CD4-positive, alpha-beta memory T cell (primary cell): ENCODE data around the gene ZNRF2. TPM values are rescaled to one million over a fixed set of nuclear protein-coding genes. Genes with fewer than 3 reads are reported as not detected.
A peak's percentile ranks its signal among the peaks of the same experiment; 100 is the strongest.

Source experiments
- CTCF ChIA-PET: fragments of 350-600 bp; sonication (Branson Sonifier 250); formaldehyde crosslinking; loops from one replicate; lab custom pipeline; 2021; ENCODE audit warnings: inconsistent platforms; ENCODE audit not compliant: partially characterized antibody; lab: Charles Lee
- POLR2A ChIA-PET: fragments of 350-600 bp; sonication (Branson Sonifier 250); formaldehyde crosslinking; loops from one replicate; lab custom pipeline; 2021; ENCODE audit not compliant: partially characterized antibody; lab: Charles Lee
- DNase-seq, 5 donors: peaks; one replicate each; pipeline versions ENCODE4 v3.0.0 to v3.0.0-alpha.2; 2020 to 2022; ENCODE audit warnings: mixed read lengths in 1 of 5
- H3K27ac ChIP-seq: one replicate; pipeline ENCODE4 v1.7.0; 2013; ENCODE audit warnings: low read depth, low read length
- H3K27me3 ChIP-seq: 2 replicates; pipeline ENCODE4 v1.7.0; 2013; ENCODE audit warnings: mild to moderate bottlenecking, low read length, moderate library complexity; ENCODE audit not compliant: insufficient read depth
- H3K36me3 ChIP-seq: 2 replicates; pipeline ENCODE4 v1.7.0; 2013; ENCODE audit warnings: mild to moderate bottlenecking, low read length, moderate library complexity; ENCODE audit not compliant: insufficient read depth
- H3K4me1 ChIP-seq: 2 replicates; pipeline ENCODE4 v1.7.0; 2013; ENCODE audit warnings: mild to moderate bottlenecking, low read length, moderate library complexity; ENCODE audit not compliant: insufficient read depth
- H3K4me3 ChIP-seq, 2 donors: one replicate each; pipeline ENCODE4 v1.7.0; 2013; ENCODE audit warnings: low read length in 2 of 2, mild to moderate bottlenecking in 1 of 2
- H3K9me3 ChIP-seq, 2 donors: one replicate each; pipeline ENCODE4 v1.7.0; 2013; ENCODE audit warnings: low read length in 2 of 2, control low read depth in 1 of 2; ENCODE audit not compliant: control insufficient read depth in 1 of 2
- H3K27ac Mint-ChIP-seq, 7 donors: one replicate each; pipeline ENCODE4 v1.8.0; 2020 to 2021; ENCODE audit warnings: mixed read lengths in 7 of 7, mild to moderate bottlenecking in 6 of 7, inconsistent platforms in 3 of 7, moderate library complexity in 3 of 7
- H3K27me3 Mint-ChIP-seq, 2 donors: one replicate each; pipeline ENCODE4 v1.8.0; 2020 to 2021; ENCODE audit warnings: mixed read lengths in 2 of 2
- H3K36me3 Mint-ChIP-seq, 2 donors: one replicate each; pipeline ENCODE4 v1.8.0; 2020 to 2021; ENCODE audit warnings: mixed read lengths in 2 of 2, inconsistent platforms in 1 of 2, mild to moderate bottlenecking in 1 of 2
- H3K4me1 Mint-ChIP-seq, 4 donors: one replicate each; pipeline ENCODE4 v1.8.0; 2020 to 2021; ENCODE audit warnings: mixed read lengths in 4 of 4, mild to moderate bottlenecking in 1 of 4
- H3K4me3 Mint-ChIP-seq, 8 donors: one replicate each; pipeline ENCODE4 v1.8.0; 2020 to 2021; ENCODE audit warnings: mixed read lengths in 8 of 8, mild to moderate bottlenecking in 7 of 8, moderate library complexity in 6 of 8, inconsistent platforms in 3 of 8
- H3K9me3 Mint-ChIP-seq, 8 donors: one replicate each; pipeline ENCODE4 v1.8.0; 2020 to 2021; ENCODE audit warnings: mixed read lengths in 8 of 8, mild to moderate bottlenecking in 5 of 8, inconsistent platforms in 3 of 8, moderate library complexity in 1 of 8
- intact Hi-C: fragments of 100-400 bp; cut with micrococcal nuclease; formaldehyde crosslinking; loops from one replicate; pipeline ENCODE4 v1.15.1; 2023
- polyA plus RNA-seq, 2 donors: library from polyadenylated mRNA; unstranded; fragments of 300-500 nt; fragmentation: Illumina TruSeq; gene quantifications; one replicate each; pipeline ENCODE4 v1.2.3, GENCODE V29; 2021
- total RNA-seq, 2 experiments: library from RNA; stranded (reverse); gene quantifications; one replicate each; pipeline ENCODE4 v1.2.3, GENCODE V29; 2021

Gene ZNRF2
- total and polyA plus RNA-seq, 4 experiments from 2014 or later, result 0.59 to 39.4 (median 20.4) TPM

GRCh38 chr7:30252885-30253795 is 31.3 kb upstream of the ZNRF2 start:
- no peaks in the 10 kb centered on the region for H3K27me3 Mint-ChIP-seq

GRCh38 chr7:30253796-30254165 is 30.6 kb upstream of the ZNRF2 start:
- CTCF ChIA-PET, result no interaction called here

More at GRCh38 chr7:30252885-30253795, 31.3 kb upstream of the ZNRF2 start:
- DNase-seq, result no peak
- Histone ChIP-seq H3K27ac (no peak overlapping the region), H3K36me3 (no peaks in the 10 kb centered on the region), H3K4me3 (no peak overlapping the region), H3K4me1 (peaks cover 26% of the 10 kb centered on the region), H3K27me3 (no peaks in the 10 kb centered on the region), H3K9me3 (no peaks in the 10 kb centered on the region)
- Mint-ChIP-seq H3K27ac (peak overlapping the region in 3 of 7 donors; percentile 21 to 76 (median 23)), H3K9me3 (peaks cover 0 to 2% (median 0%) of the 10 kb centered on the region in 8 donors), H3K4me1 (peaks cover 17 to 23% (median 19%) of the 10 kb centered on the region in 4 donors), H3K36me3 (no peaks in the 10 kb centered on the region), H3K4me3 (no peak overlapping the region)
- intact Hi-C loops, result no loop called here
- ChIA-PET POLR2A (no interaction called here), CTCF (no interaction called here)

GRCh38 chr7:30254248-30254647 is 30.1 kb upstream of the ZNRF2 start:
- peaks cover 24% of the 10 kb centered on the region for H3K4me1 ChIP-seq
- Mint-ChIP-seq H3K27ac (peak overlapping the region in 1 of 7 donors; percentile 12), H3K36me3 (peaks cover 4 to 5% of the 10 kb centered on the region in 2 donors), H3K27me3 (no peaks in the 10 kb centered on the region), H3K4me1 (peaks cover 15 to 20% (median 16%) of the 10 kb centered on the region in 4 donors), H3K9me3 (peaks cover 0 to 2% (median 0%) of the 10 kb centered on the region in 8 donors), H3K4me3 (no peak overlapping the region)
- H3K4me3 ChIP-seq, result no peak overlapping the region
- H3K27ac ChIP-seq, result no peak overlapping the region
- no peaks in the 10 kb centered on the region for H3K36me3 ChIP-seq
- intact Hi-C loops, result no loop called here
- POLR2A ChIA-PET, result no interaction called here
- no peaks in the 10 kb centered on the region for H3K9me3 ChIP-seq
- no peaks in the 10 kb centered on the region for H3K27me3 ChIP-seq
- no peak for DNase-seq
- CTCF ChIA-PET, result no interaction called here

More at GRCh38 chr7:30253796-30254165, 30.6 kb upstream of the ZNRF2 start:
- peaks cover 0 to 2% (median 0%) of the 10 kb centered on the region in 8 donors for H3K9me3 Mint-ChIP-seq
- no peak for DNase-seq
- no peaks in the 10 kb centered on the region for H3K36me3 ChIP-seq
- no peaks in the 10 kb centered on the region for H3K27me3 ChIP-seq
- POLR2A ChIA-PET, result no interaction called here
- H3K4me1 ChIP-seq, result peaks cover 26% of the 10 kb centered on the region
- intact Hi-C loops, result no loop called here
- H3K4me1 Mint-ChIP-seq, result peaks cover 17 to 23% (median 19%) of the 10 kb centered on the region in 4 donors
- no peak overlapping the region for H3K27ac ChIP-seq
- no peak overlapping the region for H3K4me3 Mint-ChIP-seq
- H3K9me3 ChIP-seq, result no peaks in the 10 kb centered on the region
- no peaks in the 10 kb centered on the region for H3K27me3 Mint-ChIP-seq
- H3K36me3 Mint-ChIP-seq, result peaks cover 0 to 2% of the 10 kb centered on the region in 2 donors
- H3K27ac Mint-ChIP-seq, result no peak overlapping the region
- H3K4me3 ChIP-seq, result no peak overlapping the region

- ChIA-PET CTCF (no interaction called here), POLR2A (no interaction called here)
- H3K9me3 Mint-ChIP-seq, result peaks cover 0 to 2% (median 0%) of the 10 kb centered on the region in 8 donors
- H3K36me3 Mint-ChIP-seq, result peaks cover 5 to 6% of the 10 kb centered on the region in 2 donors
- no peak for DNase-seq
- intact Hi-C loops, result no loop called here
- no peak overlapping the region for H3K4me3 Mint-ChIP-seq
- no peaks in the 10 kb centered on the region for H3K9me3 ChIP-seq
- peaks cover 20% of the 10 kb centered on the region for H3K4me1 ChIP-seq
- H3K36me3 ChIP-seq, result no peaks in the 10 kb centered on the region
- peaks cover 11 to 16% (median 12%) of the 10 kb centered on the region in 4 donors for H3K4me1 Mint-ChIP-seq
- H3K27ac Mint-ChIP-seq, result no peak overlapping the region
- no peaks in the 10 kb centered on the region for H3K27me3 ChIP-seq
- no peak overlapping the region for H3K27ac ChIP-seq
- H3K27me3 Mint-ChIP-seq, result no peaks in the 10 kb centered on the region
- no peak overlapping the region for H3K4me3 ChIP-seq
Observed at GRCh38 chr7:30254717-30255063, 29.7 kb upstream of the ZNRF2 start.

- ChIA-PET CTCF (no interaction called here), POLR2A (no interaction called here)
- intact Hi-C loops, result no loop called here
- Histone ChIP-seq H3K27me3 (no peaks in the 10 kb centered on the region), H3K27ac (no peak overlapping the region), H3K9me3 (no peaks in the 10 kb centered on the region), H3K36me3 (no peaks in the 10 kb centered on the region), H3K4me3 (no peak overlapping the region), H3K4me1 (peaks cover 15% of the 10 kb centered on the region)
- H3K9me3 Mint-ChIP-seq, result peaks cover 0 to 2% (median 0%) of the 10 kb centered on the region in 8 donors
- DNase-seq, result no peak
- no peaks in the 10 kb centered on the region for H3K27me3 Mint-ChIP-seq
- H3K36me3 Mint-ChIP-seq, result peaks cover 5 to 6% of the 10 kb centered on the region in 2 donors
- no peak overlapping the region for H3K4me3 Mint-ChIP-seq
- no peak overlapping the region for H3K27ac Mint-ChIP-seq
- peaks cover 7 to 12% (median 8%) of the 10 kb centered on the region in 4 donors for H3K4me1 Mint-ChIP-seq
Observed at GRCh38 chr7:30255064-30255769, 29.2 kb upstream of the ZNRF2 start.

GRCh38 chr7:30256349-30256858 is 28.0 kb upstream of the ZNRF2 start:
- Histone ChIP-seq H3K27ac (no peak overlapping the region), H3K4me3 (no peak overlapping the region), H3K36me3 (no peaks in the 10 kb centered on the region), H3K4me1 (peaks cover 3% of the 10 kb centered on the region), H3K27me3 (no peaks in the 10 kb centered on the region), H3K9me3 (no peaks in the 10 kb centered on the region)
- no peak overlapping the region for H3K4me3 Mint-ChIP-seq
- H3K4me1 Mint-ChIP-seq, result peaks cover 0 to 4% (median 2%) of the 10 kb centered on the region in 4 donors
- DNase-seq, result no peak
- ChIA-PET CTCF (no interaction called here), POLR2A (no interaction called here)
- H3K27me3 Mint-ChIP-seq, result no peaks in the 10 kb centered on the region
- H3K9me3 Mint-ChIP-seq, result peaks cover 0 to 2% (median 0%) of the 10 kb centered on the region in 8 donors
- intact Hi-C loops, result no loop called here
- H3K27ac Mint-ChIP-seq, result no peak overlapping the region
- peaks cover 5 to 6% of the 10 kb centered on the region in 2 donors for H3K36me3 Mint-ChIP-seq

GRCh38 chr7:30260246-30260768 is 24.1 kb upstream of the ZNRF2 start:
- peaks cover 5 to 6% of the 10 kb centered on the region in 2 donors for H3K36me3 Mint-ChIP-seq
- ChIA-PET POLR2A (no interaction called here), CTCF (interaction anchor here (0.7 to 0.8 kb wide), 2 partner anchors 14 to 268 kb away, joined by 3 to 4 read pairs; no protein-coding TSS in a partner anchor)
- peaks cover 0 to 4% (median 0%) of the 10 kb centered on the region in 8 donors for H3K9me3 Mint-ChIP-seq
- no peak overlapping the region for H3K27ac ChIP-seq
- H3K4me3 Mint-ChIP-seq, result no peak overlapping the region
- no peaks in the 10 kb centered on the region for H3K4me1 Mint-ChIP-seq
- H3K27me3 Mint-ChIP-seq, result peaks cover 0 to 1% of the 10 kb centered on the region in 2 donors
- intact Hi-C loops, result no loop called here
- no peaks in the 10 kb centered on the region for H3K27me3 ChIP-seq
- no peaks in the 10 kb centered on the region for H3K9me3 ChIP-seq
- H3K4me3 ChIP-seq, result no peak overlapping the region
- DNase-seq, result no peak
- no peaks in the 10 kb centered on the region for H3K36me3 ChIP-seq
- H3K4me1 ChIP-seq, result no peaks in the 10 kb centered on the region
- no peak overlapping the region for H3K27ac Mint-ChIP-seq
